Measurements from ENCODE around the gene CNTN4.

CNTN4 gene

DNA sequence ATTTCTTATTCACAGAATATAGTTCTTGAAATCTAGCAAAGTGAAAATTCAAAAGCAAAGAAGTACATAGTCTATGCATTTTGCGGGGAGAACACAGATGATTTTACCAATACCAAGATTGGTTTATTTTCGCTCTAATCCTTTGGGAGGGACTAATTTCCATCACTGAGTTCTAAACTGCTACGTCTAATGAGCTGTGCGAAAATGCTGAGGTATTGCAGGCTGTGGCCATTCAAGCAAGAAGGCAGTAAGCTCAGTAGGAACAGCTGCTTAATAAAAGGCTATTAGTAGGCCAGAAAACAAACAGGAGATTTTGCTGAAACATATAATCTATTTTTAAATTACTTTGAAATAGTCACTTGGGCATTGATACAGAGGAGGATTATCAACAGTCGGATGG is 379.0 kb downstream of the CNTN4 start:
- TF ChIP-seq, protein P1, sequence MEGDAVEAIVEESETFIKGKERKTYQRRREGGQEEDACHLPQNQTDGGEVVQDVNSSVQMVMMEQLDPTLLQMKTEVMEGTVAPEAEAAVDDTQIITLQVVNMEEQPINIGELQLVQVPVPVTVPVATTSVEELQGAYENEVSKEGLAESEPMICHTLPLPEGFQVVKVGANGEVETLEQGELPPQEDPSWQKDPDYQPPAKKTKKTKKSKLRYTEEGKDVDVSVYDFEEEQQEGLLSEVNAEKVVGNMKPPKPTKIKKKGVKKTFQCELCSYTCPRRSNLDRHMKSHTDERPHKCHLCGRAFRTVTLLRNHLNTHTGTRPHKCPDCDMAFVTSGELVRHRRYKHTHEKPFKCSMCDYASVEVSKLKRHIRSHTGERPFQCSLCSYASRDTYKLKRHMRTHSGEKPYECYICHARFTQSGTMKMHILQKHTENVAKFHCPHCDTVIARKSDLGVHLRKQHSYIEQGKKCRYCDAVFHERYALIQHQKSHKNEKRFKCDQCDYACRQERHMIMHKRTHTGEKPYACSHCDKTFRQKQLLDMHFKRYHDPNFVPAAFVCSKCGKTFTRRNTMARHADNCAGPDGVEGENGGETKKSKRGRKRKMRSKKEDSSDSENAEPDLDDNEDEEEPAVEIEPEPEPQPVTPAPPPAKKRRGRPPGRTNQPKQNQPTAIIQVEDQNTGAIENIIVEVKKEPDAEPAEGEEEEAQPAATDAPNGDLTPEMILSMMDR (IDR thresholded peaks at IDR 0.05; ENCODE audit: insufficient read depth, low read length, poor library complexity, severe bottlenecking) = no peak
- no peak for DNase-seq (ENCODE audit: extremely low read depth, insufficient read length)
- Histone ChIP-seq H3K36me3 (ENCODE audit: control insufficient read depth, insufficient read depth, low read length) (no peaks in the 10 kb centered on the region), H3K27me3 (replicated peaks; ENCODE audit: control insufficient read depth, insufficient read depth, low read length) (no peaks in the 10 kb centered on the region), H3K4me3 (replicated peaks; ENCODE audit: low read depth, low read length) (no peak overlapping the region)

DNA sequence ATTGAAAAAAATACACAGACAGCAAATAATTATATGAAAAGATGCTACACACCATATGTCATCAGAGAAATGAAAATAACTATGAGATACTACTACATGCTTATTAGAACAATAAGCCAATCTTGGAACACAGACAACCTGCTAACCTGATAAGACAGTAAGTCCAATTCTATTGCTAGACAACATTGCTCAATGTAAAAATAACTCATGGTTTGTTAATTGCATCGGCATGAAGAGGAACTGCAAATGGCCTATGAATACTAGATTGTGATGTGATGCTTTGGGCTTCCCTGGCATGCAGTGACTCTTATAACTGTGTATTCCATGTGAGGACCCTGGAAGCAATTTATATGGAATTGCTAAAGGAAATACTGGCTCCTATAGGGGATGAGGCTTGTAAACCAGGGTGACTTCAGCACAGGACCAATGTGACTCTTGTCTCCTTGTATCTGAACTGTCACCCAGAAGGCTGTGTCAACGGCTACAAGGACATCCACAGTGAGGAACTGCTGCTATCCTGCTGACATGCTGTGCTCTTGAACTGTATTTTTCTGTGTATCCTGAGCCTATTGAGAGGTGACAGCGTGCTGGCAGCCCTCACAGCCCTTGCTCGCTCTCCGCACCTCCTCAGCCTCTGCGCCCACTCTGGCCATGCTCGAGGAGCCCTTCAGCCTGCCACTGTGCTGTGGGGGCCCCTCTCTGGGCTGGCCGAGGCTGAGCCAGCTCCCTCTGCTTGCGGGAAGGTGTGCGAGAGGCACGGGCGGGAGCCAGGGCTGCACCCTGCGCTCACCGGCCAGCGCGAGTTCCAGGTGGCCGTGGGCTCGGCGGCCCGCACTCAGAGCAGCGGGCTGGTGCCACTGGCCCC is 385.7 kb downstream of the CNTN4 start:
- TF ChIP-seq, protein P1 (IDR thresholded peaks at IDR 0.05; ENCODE audit: insufficient read depth, low read length, poor library complexity, severe bottlenecking) = no peak
- Histone ChIP-seq H3K36me3 (ENCODE audit: control insufficient read depth, insufficient read depth, low read length) (no peaks in the 10 kb centered on the region), H3K27me3 (replicated peaks; ENCODE audit: control insufficient read depth, insufficient read depth, low read length) (no peaks in the 10 kb centered on the region), H3K4me3 (replicated peaks; ENCODE audit: low read depth, low read length) (no peak overlapping the region)
- DNase-seq (ENCODE audit: extremely low read depth, insufficient read length) = no peak

DNA sequence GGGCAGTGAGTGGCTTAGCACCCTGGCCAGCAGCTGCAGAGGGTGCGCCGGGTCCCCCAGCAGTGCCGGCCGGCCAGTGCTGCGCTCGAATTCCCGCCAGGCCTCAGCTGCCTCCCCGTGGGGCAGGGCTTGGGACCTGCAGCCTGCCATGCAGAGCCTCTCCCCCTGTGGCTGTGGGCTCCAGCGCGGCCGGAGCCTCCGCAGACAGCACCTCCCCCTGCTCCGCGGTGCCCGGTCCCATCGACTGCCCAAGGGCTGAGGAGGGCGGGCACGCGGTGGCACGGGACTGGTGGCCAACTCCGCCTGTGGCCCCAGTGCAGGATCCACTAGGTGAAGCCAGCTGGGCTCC is 386.3 kb downstream of the CNTN4 start:
- Histone ChIP-seq H3K36me3 (ENCODE audit: control insufficient read depth, insufficient read depth, low read length) (no peaks in the 10 kb centered on the region), H3K4me3 (replicated peaks; ENCODE audit: low read depth, low read length) (no peak overlapping the region), H3K27me3 (replicated peaks; ENCODE audit: control insufficient read depth, insufficient read depth, low read length) (no peaks in the 10 kb centered on the region)
- no peak for DNase-seq (ENCODE audit: extremely low read depth, insufficient read length)
- TF ChIP-seq, protein P1 (IDR thresholded peaks at IDR 0.05; ENCODE audit: insufficient read depth, low read length, poor library complexity, severe bottlenecking) = no peak

DNA sequence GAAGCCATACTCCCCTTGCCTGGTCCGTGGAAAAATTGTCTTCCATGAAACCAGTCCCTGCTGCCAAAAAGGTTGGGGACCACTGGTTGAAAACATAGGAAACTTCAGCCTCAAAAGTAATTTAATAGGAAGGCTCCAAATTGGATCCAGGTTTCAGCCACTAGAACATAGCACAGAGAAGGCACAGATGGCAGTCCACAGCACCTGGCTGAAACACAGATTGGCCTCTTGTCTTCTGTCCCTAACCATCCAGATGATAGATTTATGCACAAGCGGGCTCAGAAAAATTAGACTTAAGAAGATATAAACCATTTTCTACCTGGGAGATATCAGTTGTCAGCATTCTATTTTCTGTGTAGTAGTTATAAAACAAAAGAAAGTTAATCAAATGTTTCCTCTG is 397.1 kb downstream of the CNTN4 start:
- TF ChIP-seq, protein P1 (IDR thresholded peaks at IDR 0.05; ENCODE audit: insufficient read depth, low read length, poor library complexity, severe bottlenecking) = no peak

DNA sequence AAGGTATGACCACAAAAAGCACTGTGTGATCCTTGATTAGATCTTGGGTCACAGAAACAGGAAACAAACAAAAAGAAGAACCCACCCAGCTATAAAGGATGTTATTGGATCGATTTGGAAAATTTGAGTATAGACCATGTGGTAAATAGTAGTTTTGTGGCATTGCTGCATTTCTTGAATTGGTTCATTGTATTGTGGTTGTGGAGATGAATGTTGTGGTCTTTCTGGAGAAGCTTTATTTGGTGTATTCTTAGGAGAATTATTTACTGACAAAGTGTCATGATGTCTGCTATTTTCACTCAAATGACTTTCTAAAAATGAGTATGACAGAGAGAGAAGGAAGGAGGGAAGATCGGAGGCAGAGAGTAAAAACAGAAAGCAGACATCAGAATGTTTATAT is 406.2 kb downstream of the CNTN4 start:
- Histone ChIP-seq H3K4me3 (replicated peaks; ENCODE audit: low read depth, low read length) (no peak overlapping the region), H3K36me3 (ENCODE audit: control insufficient read depth, insufficient read depth, low read length) (no peaks in the 10 kb centered on the region), H3K27me3 (replicated peaks; ENCODE audit: control insufficient read depth, insufficient read depth, low read length) (no peaks in the 10 kb centered on the region)
- TF ChIP-seq, protein P1 (IDR thresholded peaks at IDR 0.05; ENCODE audit: insufficient read depth, low read length, poor library complexity, severe bottlenecking) = no peak
- no peak for DNase-seq (ENCODE audit: extremely low read depth, insufficient read length)

More for the DNA sequence above, 397.1 kb downstream of the CNTN4 start:
- DNase-seq (ENCODE audit: extremely low read depth, insufficient read length) = no peak
- Histone ChIP-seq H3K36me3 (ENCODE audit: control insufficient read depth, insufficient read depth, low read length) (no peaks in the 10 kb centered on the region), H3K4me3 (replicated peaks; ENCODE audit: low read depth, low read length) (no peak overlapping the region), H3K27me3 (replicated peaks; ENCODE audit: control insufficient read depth, insufficient read depth, low read length) (no peaks in the 10 kb centered on the region)

All from GM06990 (cell line).